H1 (cell line): Measurements from ENCODE around the gene PRPF31. TPM values are rescaled to one million over a fixed set of nuclear protein-coding genes. Genes with fewer than 3 reads are reported as not detected.
A peak's percentile ranks its signal among the peaks of the same experiment; 100 is the strongest.

Source experiments
- CTBP2 ChIP-seq: IDR thresholded peaks from 2 replicates; pipeline ENCODE4 v1.7.0; 2011; ENCODE audit warnings: borderline replicate concordance, mild to moderate bottlenecking, moderate library complexity, mixed read lengths, low read length; ENCODE audit not compliant: insufficient read depth, insufficient read length
- EGR1 ChIP-seq: IDR thresholded peaks from 2 replicates; pipeline ENCODE4 v1.6.1; 2011; ENCODE audit warnings: low read depth, low read length, borderline replicate concordance
- KDM5A ChIP-seq: fragments of 200-600 bp; IDR thresholded peaks from 2 replicates; pipeline ENCODE4 v1.7.1; 2012; ENCODE audit warnings: mild to moderate bottlenecking, low read length, inconsistent platforms, mixed read lengths
- NANOG ChIP-seq: IDR thresholded peaks from 2 replicates; pipeline ENCODE4 v1.6.1; 2011; ENCODE audit warnings: low read length, low read depth, mild to moderate bottlenecking, inconsistent platforms; ENCODE audit not compliant: insufficient read depth, poor library complexity, severe bottlenecking
- NRF1 ChIP-seq: IDR thresholded peaks from 2 replicates; pipeline ENCODE4 v1.6.1; 2011; ENCODE audit warnings: mild to moderate bottlenecking, low read depth, low read length, improper control_type of control experiment
- PHF8 ChIP-seq: fragments of 200-600 bp; sonication (generic); conservative IDR thresholded peaks from 2 replicates; pipeline ENCODE4 v1.7.1; 2012; ENCODE audit warnings: low read depth, mild to moderate bottlenecking, inconsistent platforms, low read length, moderate library complexity
- RAD21 ChIP-seq, 2 experiments: IDR thresholded peaks in 1 of 2; conservative IDR thresholded peaks in 1 of 2; 2 replicates each; pipeline ENCODE4 v1.6.1; 2011; ENCODE audit warnings: low read depth in 2 of 2, low read length in 2 of 2, improper control_type of control experiment in 1 of 2, inconsistent platforms in 1 of 2, mild to moderate bottlenecking in 1 of 2, moderate library complexity in 1 of 2
- RFX5 ChIP-seq: IDR thresholded peaks from 2 replicates; pipeline ENCODE4 v1.6.1; 2011; ENCODE audit warnings: low read depth, low read length, improper control_type of control experiment, borderline replicate concordance
- SIRT6 ChIP-seq: IDR thresholded peaks from one replicate; pipeline ENCODE4 v1.7.1; 2012; ENCODE audit warnings: low read length, inconsistent platforms
- TEAD4 ChIP-seq: IDR thresholded peaks from 2 replicates; pipeline ENCODE4 v1.6.1; 2012; ENCODE audit warnings: low read depth, low read length, inconsistent platforms, mixed read lengths
- polyA plus RNA-seq, 7 experiments: library from polyadenylated mRNA; depleted of rRNA in 3 of 7; stranded (reverse) in 5 of 7; unstranded in 2 of 7; fragments of >200 nt in 5 of 7; fragments of 200-250 nt in 2 of 7; gene quantifications; 1 replicate in 5 of 7; 2 replicates in 1 of 7; 4 replicates in 1 of 7; pipeline versions ENCODE4 v1.2.1 to v1.2.3, GENCODE V29; 2011 to 2013; ENCODE audit warnings: missing spikeins in 2 of 7, mixed read lengths in 2 of 7
- total RNA-seq: library from RNA; stranded (reverse); fragmentation: NEBNext Ultra II Directional; extraction: Animal tissue kit (Norgen Biotek cat#: 25700); gene quantifications from 2 replicates; pipeline ENCODE4 v1.2.1, GENCODE V29; 2021
- TF ChIP-seq, protein P1 (sequence below): IDR thresholded peaks from 2 replicates; pipeline ENCODE4 v1.6.1; 2011; ENCODE audit warnings: low read depth, mild to moderate bottlenecking, low read length; ENCODE audit not compliant: insufficient read depth

Gene PRPF31
- total and polyA plus RNA-seq, 2 of the 8 experiments (the other 6 are each of a cell fraction or from before 2014, with no cell fraction given): 51.1 to 97.4 TPM

DNA sequence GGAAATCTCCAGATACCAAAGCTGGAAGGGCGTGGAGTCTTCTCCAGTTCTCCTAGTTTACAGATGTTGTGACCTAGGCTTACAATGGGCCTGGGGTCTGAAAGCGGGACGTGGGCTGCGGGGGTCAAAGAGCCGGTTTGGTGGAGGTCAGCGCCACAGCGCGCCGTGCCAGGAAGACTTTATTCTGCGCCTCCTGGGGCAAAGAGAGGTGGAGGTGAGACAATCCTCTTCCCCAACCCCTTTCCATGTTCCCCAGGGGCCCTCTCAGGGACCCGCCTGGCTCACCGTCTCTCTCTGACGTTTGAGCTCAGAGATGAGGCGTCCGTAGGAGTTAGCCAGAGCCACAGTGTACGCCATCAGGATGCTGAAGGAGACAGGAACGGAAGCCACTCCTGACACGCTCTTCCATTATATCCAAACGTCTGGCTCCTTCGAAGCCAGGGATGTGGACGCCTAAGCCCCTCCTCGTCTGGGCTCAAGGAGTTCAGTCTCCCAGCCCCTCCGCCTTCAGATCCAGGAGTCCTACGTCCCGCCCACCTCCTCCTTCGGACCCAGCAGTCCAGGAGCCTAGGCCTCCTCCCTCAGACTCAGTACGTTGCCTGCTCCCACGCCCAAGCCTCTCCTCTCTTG lies 44.7 kb downstream of the PRPF31 start (continued):
- TF ChIP-seq, protein P1, sequence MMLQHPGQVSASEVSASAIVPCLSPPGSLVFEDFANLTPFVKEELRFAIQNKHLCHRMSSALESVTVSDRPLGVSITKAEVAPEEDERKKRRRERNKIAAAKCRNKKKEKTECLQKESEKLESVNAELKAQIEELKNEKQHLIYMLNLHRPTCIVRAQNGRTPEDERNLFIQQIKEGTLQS: no peak
- no peak for TF ChIP-seq KDM5A
- peak; percentile 47; the same call in 1 of the 2 replicates for TF ChIP-seq PHF8
- no peak for TF ChIP-seq SIRT6
- TF ChIP-seq NANOG: no peak
- no peak for TF ChIP-seq RAD21 (IDR thresholded peaks at IDR 0.05 in 1 of 2, conservative IDR thresholded peaks at IDR 0.05 in 1 of 2; ENCODE audit: low read depth in 2 of 2, low read length in 2 of 2)
- no peak for TF ChIP-seq NRF1
- TF ChIP-seq RFX5: no peak
- TF ChIP-seq TEAD4: no peak
- TF ChIP-seq EGR1: no peak
- no peak for TF ChIP-seq CTBP2
